Parathyroid adenoma (tissue), 2 donors: Measurements from ENCODE around the gene CFAP46.

Experiments
- H2AFZ ChIP-seq: fragments of 300-600 bp; sonication (generic); one replicate; pipeline ENCODE4 v1.7.0; 2017; ENCODE audit warnings: antibody characterized with exemption, mild to moderate bottlenecking
- H3K27ac ChIP-seq: fragments of 300-600 bp; sonication (generic); one replicate; pipeline ENCODE4 v1.7.0; 2017
- H3K27me3 ChIP-seq: fragments of 300-600 bp; sonication (generic); one replicate; pipeline ENCODE4 v1.7.0; 2017; ENCODE audit warnings: low read length; ENCODE audit not compliant: control insufficient read depth, insufficient read depth
- H3K36me3 ChIP-seq: fragments of 300-600 bp; sonication (generic); one replicate; pipeline ENCODE4 v1.7.0; 2017; ENCODE audit warnings: low read length; ENCODE audit not compliant: control insufficient read depth, insufficient read depth
- H3K4me1 ChIP-seq: fragments of 300-600 bp; sonication (generic); one replicate; pipeline ENCODE4 v1.7.0; 2017; ENCODE audit warnings: control low read depth
- H3K4me2 ChIP-seq: fragments of 300-600 bp; sonication (generic); one replicate; pipeline ENCODE4 v1.7.0; 2017; ENCODE audit warnings: low read length
- H3K4me3 ChIP-seq: fragments of 300-600 bp; sonication (generic); one replicate; pipeline ENCODE4 v1.7.0; 2017; ENCODE audit warnings: low read depth, low read length
- H3K79me2 ChIP-seq: fragments of 300-600 bp; sonication (generic); one replicate; pipeline ENCODE4 v1.7.0; 2017; ENCODE audit warnings: control low read depth
- H3K9ac ChIP-seq: fragments of 300-600 bp; sonication (generic); one replicate; pipeline ENCODE4 v1.7.0; 2017; ENCODE audit warnings: mild to moderate bottlenecking
- H3K9me3 ChIP-seq: fragments of 300-600 bp; sonication (generic); one replicate; pipeline ENCODE4 v1.7.0; 2017; ENCODE audit warnings: low read length; ENCODE audit not compliant: control insufficient read depth
- TF ChIP-seq, protein P1 (sequence below): fragments of 300-600 bp; sonication (generic); IDR thresholded peaks from one replicate; pipeline ENCODE4 v1.7.0; 2017; ENCODE audit warnings: antibody characterized with exemption, mild to moderate bottlenecking
- donor health status: primary hyperparathyroidism.

The CFAP46 gene

DNA sequence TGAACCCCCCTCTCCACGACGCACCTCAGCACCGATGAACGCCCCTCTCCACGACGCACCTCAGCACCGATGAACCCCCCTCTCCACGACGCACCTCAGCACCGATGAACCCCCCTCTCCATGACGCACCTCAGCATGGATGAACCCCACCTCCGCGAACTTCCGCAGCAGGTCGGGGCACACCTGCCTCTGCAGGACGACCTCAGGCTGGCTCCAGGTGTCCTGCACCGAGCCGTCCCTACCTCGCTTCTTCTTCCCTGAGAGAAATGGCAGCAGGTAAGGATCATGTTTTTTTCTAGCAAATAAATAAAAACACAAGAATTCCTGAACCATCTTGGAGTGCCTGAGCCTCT lies 24.1 kb downstream of the CFAP46 start:
- no peak overlapping the region for H3K4me2 ChIP-seq
- no peak overlapping the region for H3K27ac ChIP-seq
- no peaks in the 10 kb centered on the region for H3K4me1 ChIP-seq
- no peaks in the 10 kb centered on the region for H3K9me3 ChIP-seq
- no peak overlapping the region for H2AFZ ChIP-seq
- H3K9ac ChIP-seq = no peak overlapping the region
- no peak overlapping the region for H3K4me3 ChIP-seq
- no peaks in the 10 kb centered on the region for H3K79me2 ChIP-seq
- TF ChIP-seq, protein P1, sequence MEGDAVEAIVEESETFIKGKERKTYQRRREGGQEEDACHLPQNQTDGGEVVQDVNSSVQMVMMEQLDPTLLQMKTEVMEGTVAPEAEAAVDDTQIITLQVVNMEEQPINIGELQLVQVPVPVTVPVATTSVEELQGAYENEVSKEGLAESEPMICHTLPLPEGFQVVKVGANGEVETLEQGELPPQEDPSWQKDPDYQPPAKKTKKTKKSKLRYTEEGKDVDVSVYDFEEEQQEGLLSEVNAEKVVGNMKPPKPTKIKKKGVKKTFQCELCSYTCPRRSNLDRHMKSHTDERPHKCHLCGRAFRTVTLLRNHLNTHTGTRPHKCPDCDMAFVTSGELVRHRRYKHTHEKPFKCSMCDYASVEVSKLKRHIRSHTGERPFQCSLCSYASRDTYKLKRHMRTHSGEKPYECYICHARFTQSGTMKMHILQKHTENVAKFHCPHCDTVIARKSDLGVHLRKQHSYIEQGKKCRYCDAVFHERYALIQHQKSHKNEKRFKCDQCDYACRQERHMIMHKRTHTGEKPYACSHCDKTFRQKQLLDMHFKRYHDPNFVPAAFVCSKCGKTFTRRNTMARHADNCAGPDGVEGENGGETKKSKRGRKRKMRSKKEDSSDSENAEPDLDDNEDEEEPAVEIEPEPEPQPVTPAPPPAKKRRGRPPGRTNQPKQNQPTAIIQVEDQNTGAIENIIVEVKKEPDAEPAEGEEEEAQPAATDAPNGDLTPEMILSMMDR = no peak
- no peaks in the 10 kb centered on the region for H3K27me3 ChIP-seq
- no peaks in the 10 kb centered on the region for H3K36me3 ChIP-seq

DNA sequence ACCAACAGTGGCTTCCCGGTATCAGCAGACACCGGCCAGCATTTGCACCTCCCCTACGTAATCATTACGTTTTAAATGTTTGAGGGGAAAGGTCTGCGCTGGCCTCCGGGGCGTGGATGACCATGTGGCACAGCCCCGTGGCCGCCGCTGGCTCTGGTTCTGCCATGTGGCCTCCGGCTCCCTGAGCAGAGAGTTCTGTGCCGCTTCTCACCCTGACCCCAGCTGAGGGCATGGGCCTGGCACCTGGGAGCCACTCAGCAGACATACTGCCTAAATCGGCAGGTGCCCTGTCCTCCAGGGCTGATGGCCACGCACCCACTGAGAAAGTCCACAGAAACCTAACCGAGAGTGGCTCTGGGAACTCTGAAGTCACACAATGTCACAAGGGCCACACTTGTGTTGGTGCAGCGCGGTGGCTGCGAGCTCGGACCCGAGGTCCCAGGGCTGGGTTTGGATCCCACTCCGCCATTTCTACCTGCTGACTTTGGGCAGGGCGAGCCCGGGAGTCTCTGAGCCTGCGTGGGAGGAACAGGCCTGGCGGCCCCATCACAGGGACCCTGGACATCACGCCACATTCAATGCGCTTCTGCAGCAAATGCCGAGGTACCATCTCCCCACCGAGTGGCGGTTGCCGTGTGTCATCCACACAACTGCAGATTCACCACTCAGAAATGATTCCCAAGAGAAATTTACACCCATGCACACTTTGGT lies 25.3 kb downstream of the CFAP46 start:
- Histone ChIP-seq H3K27me3 (no peaks in the 10 kb centered on the region), H3K27ac (no peak overlapping the region)

DNA sequence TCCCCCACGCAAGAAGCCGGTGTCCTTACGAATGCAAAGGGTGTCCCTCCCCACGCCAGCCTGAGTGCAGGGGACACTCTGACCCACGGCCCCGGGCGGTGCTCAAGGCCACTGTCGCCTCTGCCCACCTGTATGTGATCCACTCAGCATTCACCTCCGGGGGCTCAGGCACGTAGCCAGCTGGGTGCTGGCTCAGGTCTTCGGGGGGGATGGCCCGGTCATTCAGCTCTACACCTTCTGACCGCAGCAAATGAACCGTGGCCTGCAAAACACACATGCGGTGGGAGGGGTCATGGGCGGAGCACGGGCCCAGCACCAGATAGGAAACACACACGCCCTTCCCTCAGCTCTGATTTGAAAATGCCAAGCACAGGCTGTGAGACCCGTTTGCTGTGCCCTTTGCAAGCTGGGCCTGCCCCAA lies 25.9 kb downstream of the CFAP46 start:
- Histone ChIP-seq H3K27me3 (no peaks in the 10 kb centered on the region), H3K9ac (no peak overlapping the region), H2AFZ (no peak overlapping the region), H3K36me3 (no peaks in the 10 kb centered on the region), H3K9me3 (no peaks in the 10 kb centered on the region), H3K27ac (no peak overlapping the region), H3K79me2 (no peaks in the 10 kb centered on the region), H3K4me3 (no peak overlapping the region), H3K4me1 (no peaks in the 10 kb centered on the region), H3K4me2 (no peak overlapping the region)
- TF ChIP-seq, protein P1 = no peak

More for the DNA sequence above, 25.3 kb downstream of the CFAP46 start:
- no peaks in the 10 kb centered on the region for H3K79me2 ChIP-seq
- no peak overlapping the region for H3K9ac ChIP-seq
- no peak overlapping the region for H3K4me2 ChIP-seq
- H3K4me1 ChIP-seq = no peaks in the 10 kb centered on the region
- no peaks in the 10 kb centered on the region for H3K9me3 ChIP-seq
- H2AFZ ChIP-seq = no peak overlapping the region
- H3K4me3 ChIP-seq = no peak overlapping the region
- TF ChIP-seq, protein P1 = no peak
- no peaks in the 10 kb centered on the region for H3K36me3 ChIP-seq

DNA sequence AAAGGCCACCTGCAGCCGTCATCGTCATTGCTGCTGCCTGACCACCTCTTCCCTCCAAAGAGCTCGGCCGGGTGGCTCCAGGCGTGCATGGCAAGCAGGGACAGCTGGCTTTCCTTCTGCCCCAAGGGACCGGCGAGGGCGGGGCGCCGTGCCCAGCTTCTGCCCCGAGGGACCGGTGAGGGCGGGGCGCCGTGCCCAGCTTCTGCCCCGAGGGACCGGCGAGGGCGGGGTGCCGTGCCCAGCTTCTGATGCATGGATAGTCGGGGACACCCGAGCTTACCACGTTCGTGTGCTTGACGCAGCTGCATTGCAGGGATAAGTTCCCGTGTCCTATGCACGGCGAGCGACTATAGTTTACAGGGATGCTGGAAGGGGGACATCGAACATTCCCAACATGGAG lies 27.0 kb downstream of the CFAP46 start:
- no peaks in the 10 kb centered on the region for H3K79me2 ChIP-seq
- no peak overlapping the region for H2AFZ ChIP-seq
- no peak overlapping the region for H3K27ac ChIP-seq
- no peak overlapping the region for H3K4me3 ChIP-seq
- H3K9ac ChIP-seq = no peak overlapping the region
- no peaks in the 10 kb centered on the region for H3K4me1 ChIP-seq
- TF ChIP-seq, protein P1 = no peak
- H3K4me2 ChIP-seq = no peak overlapping the region
- H3K27me3 ChIP-seq = no peaks in the 10 kb centered on the region
- H3K9me3 ChIP-seq = no peaks in the 10 kb centered on the region
- no peaks in the 10 kb centered on the region for H3K36me3 ChIP-seq

DNA sequence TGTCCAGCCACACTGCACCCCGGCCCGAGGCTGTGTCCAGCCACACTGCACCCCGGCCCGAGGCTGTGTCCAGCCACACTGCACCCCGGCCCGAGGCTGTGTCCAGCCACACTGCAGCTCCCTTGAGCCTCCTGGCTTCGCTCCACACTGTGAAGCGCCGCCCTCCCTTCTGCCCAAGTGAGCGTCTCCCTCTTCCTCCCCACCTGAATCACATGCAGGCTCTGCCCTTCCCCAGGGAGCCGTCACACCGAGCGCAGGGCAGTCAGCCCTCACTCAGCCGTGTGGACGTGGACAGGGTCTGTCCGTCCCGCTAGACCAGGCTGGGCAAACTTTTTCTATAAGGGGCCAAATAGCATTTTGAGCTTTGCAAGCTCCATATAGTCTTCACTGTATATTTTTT lies 27.6 kb downstream of the CFAP46 start:
- no peak overlapping the region for H3K4me2 ChIP-seq
- H3K27ac ChIP-seq = no peak overlapping the region
- H3K9ac ChIP-seq = no peak overlapping the region
- TF ChIP-seq, protein P1 = no peak
- H3K4me1 ChIP-seq = no peaks in the 10 kb centered on the region
- H3K9me3 ChIP-seq = no peaks in the 10 kb centered on the region
- no peaks in the 10 kb centered on the region for H3K36me3 ChIP-seq
- no peak overlapping the region for H2AFZ ChIP-seq
- H3K79me2 ChIP-seq = no peaks in the 10 kb centered on the region
- H3K4me3 ChIP-seq = no peak overlapping the region
- no peaks in the 10 kb centered on the region for H3K27me3 ChIP-seq
